ENCODE data around the gene CLDN5.

CLDN5 gene

DNA sequence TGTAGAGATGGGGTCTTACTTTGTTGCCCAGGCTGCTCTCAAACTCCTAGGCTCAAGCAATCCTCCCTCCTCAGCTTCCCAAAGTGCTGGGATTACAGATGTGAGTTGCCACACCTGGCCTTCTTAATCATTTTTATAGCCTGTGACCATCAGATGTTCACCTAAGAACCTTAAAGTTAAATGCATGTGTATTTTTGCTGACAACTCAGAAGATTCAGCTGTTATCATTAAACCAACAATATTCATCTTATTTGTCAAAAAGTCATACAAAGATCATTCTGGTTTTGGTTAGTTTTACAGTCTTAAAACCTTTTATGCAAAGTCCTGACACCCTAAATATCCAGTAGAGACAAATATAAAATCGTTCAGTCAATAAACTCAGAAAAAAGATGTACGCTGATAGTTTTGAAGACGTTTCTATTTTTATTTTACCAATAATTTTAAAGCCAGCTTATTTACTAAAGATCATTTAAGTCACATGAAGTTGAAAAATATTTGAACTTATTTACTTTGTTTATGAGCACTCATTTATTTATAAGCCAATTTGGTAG lies 22.2 kb downstream of the CLDN5 start:
- FAIRE-seq = no peak

- no peak for FAIRE-seq
These were observed 24.3 kb downstream of the CLDN5 start for GRCh38 chr22:19499880-19500242.

DNA sequence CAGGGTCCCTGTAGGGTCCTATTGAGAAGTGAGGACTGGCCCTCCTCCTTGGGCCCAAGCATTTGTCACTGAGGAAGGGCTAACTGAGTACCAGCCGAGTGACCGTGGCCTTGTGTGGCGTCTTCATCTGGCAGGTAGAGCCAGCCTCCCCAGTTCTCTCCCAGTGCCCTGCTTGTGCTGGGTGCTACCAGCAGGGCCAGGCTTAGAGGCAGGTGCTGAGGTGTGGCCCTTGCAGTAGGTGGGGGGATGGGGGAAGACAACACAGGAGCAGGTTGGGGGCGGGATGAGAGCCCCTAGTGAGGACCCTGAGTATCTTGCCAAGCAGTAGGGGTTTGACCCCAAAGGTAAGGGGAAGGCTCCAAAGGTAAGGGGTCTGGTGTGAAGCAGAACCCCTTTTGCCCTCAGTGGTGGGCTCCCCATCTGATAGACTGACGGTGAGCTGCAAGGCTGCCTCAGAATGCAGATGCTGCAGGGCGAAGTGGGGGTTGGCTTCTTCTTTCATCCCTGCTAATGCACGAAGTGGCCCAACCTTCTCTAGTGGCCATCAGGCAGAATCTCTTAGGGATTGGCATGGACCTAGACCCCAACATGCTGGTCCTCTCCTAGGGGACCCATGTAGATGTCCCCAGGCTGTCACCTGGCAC lies 24.9 kb downstream of the CLDN5 start:
- FAIRE-seq = no peak

GRCh38 chr22:19498866-19499190 lies 25.4 kb downstream of the CLDN5 start:
- no peak for FAIRE-seq

DNA sequence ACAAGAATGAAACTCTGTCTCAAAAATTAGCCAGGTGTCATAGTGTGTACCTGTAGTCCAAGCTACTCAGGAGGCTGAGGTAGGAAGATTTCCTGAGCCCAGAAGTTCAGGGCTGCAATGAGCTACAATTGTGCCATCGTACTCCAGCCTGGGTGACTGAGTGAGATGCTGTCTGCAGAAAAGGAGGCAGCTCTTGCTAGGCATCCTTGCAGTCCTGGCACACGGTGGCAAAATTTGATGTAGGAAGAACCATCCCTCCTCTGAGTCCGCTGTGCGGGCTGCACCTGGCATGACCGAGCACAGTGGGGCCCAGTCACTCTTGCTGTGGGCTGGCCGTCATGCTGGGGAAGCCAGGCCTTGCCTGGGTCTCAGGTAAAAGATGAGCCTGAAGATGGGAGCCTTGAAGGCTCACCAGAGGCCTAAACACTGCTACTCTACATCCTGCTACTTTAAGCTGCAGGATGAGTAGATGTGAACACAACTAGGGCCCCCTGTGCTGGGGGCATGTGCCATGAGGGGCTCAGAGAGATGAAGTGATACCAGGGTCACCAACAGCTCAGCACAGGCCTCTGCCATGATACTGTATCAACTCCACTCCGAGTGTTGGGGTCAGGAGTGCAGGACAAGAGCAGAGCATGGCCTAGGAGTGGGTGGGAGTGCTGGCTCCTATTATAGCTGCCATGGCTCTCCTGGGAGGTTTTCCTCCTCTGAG lies 25.9 kb downstream of the CLDN5 start:
- no peak for FAIRE-seq

DNA sequence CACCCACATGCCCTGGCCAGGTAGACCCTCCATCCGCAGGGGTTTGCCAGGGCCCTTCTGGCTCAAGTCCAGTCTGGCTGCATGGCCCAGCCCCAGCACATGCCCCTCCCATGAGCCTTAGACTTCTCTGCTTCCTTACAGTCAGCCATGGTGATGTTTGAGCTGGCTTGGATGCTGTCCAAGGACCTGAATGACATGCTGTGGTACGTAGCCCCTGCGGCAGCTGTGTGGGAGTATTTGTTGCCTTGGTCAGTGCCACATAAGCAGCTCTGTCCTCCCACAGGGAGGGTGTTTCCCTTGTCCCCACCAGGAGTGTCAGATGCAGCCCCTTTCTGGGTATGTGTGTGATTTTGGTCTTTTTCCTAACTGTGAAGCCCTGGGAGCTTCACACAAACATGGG lies 27.0 kb downstream of the CLDN5 start:
- no peak for FAIRE-seq

DNA sequence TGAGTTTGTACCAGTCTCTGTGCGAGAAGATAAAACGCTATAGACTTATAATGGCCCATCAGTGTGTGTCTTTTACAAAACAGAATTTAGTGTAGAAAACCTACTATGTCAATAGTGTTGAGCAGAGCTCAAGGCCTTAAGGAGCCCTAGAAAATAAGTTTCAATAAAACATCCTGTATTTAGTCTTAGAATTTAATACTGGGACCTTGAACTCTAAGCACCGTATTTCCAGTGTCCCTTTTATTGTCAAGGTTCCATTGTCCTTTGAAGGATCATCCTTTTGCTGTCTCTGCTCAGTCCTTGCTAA lies 27.9 kb downstream of the CLDN5 start:
- FAIRE-seq = no peak

DNA sequence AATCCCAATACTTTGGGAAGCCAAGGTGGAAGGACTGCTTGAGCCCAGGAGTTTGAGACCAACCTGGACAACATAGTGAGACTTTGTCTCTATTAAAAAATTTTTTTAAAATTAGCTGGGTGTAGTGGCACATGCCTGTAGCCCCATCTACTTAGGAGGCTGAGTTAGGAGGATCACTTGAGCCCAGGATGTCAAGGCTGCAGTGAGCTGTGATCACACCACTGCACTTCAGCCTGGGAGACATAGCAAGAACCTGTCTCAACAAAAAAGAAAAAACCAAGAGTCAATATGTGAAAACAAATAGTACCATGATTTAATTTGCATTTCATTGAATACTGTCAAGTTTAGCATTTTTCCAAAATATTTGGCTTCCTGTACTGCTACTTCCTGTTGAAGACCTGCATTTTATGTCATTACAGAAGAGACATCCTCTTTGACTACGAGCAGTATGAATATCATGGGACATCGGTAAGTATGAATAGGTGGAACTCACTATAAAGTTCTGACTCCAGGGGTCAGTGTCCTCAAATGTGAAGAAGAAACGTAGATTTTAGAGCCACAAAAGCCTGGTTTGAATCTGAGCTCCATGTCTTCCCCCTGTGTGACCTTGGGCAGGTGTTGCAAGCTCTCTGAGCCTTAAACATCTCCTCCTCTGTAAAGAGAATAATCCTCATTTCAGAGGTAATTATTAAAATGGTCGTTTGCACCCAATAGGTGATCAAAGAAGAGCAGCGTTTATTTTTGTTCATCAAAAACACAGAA lies 28.5 kb downstream of the CLDN5 start:
- FAIRE-seq = no peak

DNA sequence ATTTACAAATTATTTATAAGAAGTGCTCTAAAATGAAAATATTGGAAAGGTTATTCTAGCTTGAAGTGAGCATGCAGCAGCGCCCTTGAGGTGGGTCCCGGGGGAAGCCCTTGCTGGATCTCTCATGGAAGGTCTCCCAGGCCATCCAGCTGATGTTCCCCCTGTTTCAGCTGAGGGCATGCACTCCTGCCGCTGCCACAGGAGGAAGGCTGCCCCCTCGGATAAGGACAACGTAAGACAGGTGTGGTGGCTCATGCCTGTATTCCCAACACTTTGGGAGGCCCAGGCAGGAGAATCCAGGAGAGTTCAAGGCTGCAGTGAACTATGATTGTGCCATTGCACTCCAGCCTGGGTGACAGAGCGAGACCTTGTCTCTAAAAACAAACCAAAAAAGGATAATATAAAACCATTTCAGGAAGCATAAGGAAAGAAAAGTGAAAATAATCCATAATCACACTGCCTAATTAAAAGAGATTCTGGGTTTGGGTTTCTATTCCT lies 29.5 kb downstream of the CLDN5 start:
- FAIRE-seq = no peak

- FAIRE-seq = no peak
These were observed 30.1 kb downstream of the CLDN5 start for GRCh38 chr22:19494001-19494560.

DNA sequence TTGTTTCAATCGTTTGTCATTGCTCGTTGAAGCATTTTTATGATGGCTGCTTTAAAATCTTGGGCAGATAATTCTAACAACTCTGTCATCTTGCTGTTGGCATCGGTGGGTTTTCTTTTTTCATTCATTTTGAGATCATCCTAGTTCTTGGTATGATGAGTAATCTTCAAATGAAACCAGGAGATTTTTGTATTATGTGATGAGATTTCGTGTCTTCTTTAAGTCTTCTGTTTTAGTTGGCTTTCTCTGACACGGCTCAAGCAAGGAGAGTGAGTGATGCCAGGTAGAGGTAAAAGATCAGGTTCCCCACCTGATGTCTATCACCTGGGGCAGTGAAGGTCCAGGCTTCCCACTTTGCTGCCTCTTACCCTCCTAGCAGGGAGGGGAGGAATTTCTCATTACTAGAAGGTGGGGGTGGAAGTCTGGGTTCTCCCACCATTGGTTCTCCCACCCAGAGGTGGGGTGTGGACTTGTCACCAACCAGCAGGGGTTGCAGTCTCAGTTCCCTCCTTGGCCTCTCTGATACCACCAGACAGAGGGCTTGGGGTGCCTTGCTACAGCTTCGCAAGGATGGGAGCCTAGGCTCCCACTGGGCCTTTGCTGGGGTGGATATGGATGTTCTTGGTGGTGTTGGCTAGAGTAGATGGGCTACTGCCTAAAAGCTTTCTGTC lies 31.6 kb downstream of the CLDN5 start:
- FAIRE-seq = no peak

DNA sequence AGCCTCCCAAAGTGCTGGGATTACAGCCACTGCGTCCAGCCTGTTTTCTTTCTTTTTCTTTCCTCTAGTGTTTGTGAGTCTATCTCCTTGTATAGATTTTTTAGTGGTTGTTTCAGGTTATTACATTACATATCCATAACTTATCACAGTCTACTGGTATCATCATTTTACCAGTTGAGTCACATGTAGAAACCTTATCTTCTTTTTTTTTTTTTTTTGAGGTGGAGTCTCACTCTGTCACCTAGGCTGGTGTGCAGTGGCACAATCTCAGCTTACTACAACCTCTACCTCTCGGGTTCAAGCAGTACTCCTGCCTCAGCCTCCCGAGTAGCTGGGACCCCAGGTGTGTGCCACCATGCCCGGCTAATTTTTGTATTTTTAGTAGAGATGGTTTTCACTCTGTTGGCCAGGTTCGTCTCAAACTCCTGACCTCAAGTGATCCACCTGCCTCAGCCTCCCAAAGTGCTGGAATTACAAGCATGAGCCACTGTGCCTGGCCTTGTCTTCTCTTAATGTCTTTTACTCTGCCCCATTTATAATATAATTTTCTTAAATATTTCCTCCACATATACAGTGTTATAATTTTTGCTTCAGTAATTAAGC lies 33.5 kb downstream of the CLDN5 start:
- FAIRE-seq = no peak

- FAIRE-seq = no peak
These were observed 35.0 kb downstream of the CLDN5 start for GRCh38 chr22:19488884-19489843.

- no peak for FAIRE-seq
These were observed 35.9 kb downstream of the CLDN5 start for GRCh38 chr22:19488285-19488684.

GRCh38 chr22:19483481-19484244 lies 40.5 kb downstream of the CLDN5 start:
- FAIRE-seq = no peak

GRCh38 chr22:19482297-19482696 lies 41.9 kb downstream of the CLDN5 start:
- FAIRE-seq = no peak

- no peak for FAIRE-seq
These were observed 43.4 kb downstream of the CLDN5 start for GRCh38 chr22:19480789-19481188.

GRCh38 chr22:19480173-19480568 lies 44.0 kb downstream of the CLDN5 start:
- FAIRE-seq = no peak

- peak; percentile 75 for FAIRE-seq
These were observed 44.6 kb downstream of the CLDN5 start, which contains the start of gene CDC45 for GRCh38 chr22:19479355-19480172. TSS of gene CDC45 (plus strand) at chr22:19479920. CDS start at chr22:19479969, 49 bp downstream.

Data from colon (tissue), 2 donors.